ENCODE measurements around the gene DGKG. TPM values are rescaled to one million over a fixed set of nuclear protein-coding genes. Genes with fewer than 3 reads are reported as not detected.

DGKG gene
- total and polyA plus RNA-seq, 2 donors (not counting 1 experiment from before 2014, with no cell fraction given) = 0.67 to 10.9 TPM

DNA sequence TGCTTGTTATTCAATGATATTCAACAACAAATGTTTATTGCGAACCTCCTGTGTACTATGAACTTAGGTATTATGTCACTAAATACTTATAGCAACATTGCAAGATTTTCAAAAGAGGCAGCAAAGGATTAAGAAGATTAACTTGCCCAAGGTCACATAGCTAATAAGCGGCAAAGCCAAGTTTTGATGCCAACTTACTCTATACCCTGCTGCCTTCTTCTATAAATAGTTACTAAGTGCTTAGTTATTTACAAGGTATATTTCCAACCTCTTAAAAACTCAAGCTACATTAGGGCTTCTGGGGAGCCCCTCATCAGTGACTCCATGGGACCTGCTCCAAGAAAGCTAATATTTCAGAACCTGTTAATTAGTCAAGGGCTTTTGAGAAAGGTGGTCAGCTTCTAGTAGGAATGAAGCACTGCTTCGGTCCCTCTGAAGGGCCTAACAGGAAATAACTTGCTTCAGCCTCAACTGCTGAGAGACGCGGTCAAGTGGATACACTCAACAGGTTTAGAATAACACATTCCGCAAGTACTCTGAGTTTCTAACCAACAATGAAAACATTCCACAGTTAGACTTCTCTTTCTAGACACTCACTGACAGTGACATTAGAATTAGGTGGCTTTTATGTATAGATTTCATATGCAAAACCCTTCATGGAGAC lies 125.5 kb downstream of the DGKG start:
- Histone ChIP-seq H3K27me3 (replicated peaks in 1 of 4; ENCODE audit: control extremely low read depth in 1 of 4, control insufficient read depth in 3 of 4, insufficient read depth in 4 of 4, low read length in 3 of 4) (no peaks in the 10 kb centered on the region), H3K4me2 (replicated peaks; ENCODE audit: low read depth, low read length, poor library complexity, severe bottlenecking) (no peak overlapping the region), H3K4me3 (ENCODE audit: control extremely low read depth in 1 of 5, extremely low read depth in 1 of 5, insufficient read depth in 1 of 5, low read depth in 2 of 5, low read length in 4 of 5) (no peak overlapping the region), H3K27ac (ENCODE audit: low read length in 2 of 2) (no peak overlapping the region), H4K20me1 (ENCODE audit: control insufficient read depth, insufficient read depth, low read length, poor library complexity, severe bottlenecking) (no peaks in the 10 kb centered on the region), H3K9me3 (ENCODE audit: control extremely low read depth in 1 of 3, control insufficient read depth in 2 of 3, insufficient read depth in 1 of 3, low read length in 2 of 3) (no peaks in the 10 kb centered on the region), H3K36me3 (replicated peaks in 1 of 2; ENCODE audit: control extremely low read depth in 1 of 2, control insufficient read depth in 1 of 2, extremely low read depth in 1 of 2, insufficient read depth in 2 of 2, low read length in 1 of 2) (no peaks in the 10 kb centered on the region), H3K4me1 (ENCODE audit: control insufficient read depth in 2 of 2, insufficient read depth in 2 of 2, low read length in 2 of 2) (peaks cover 9 to 11% of the 10 kb centered on the region in 2 donors), H3K79me2 (ENCODE audit: control insufficient read depth, insufficient read depth, low read length) (no peaks in the 10 kb centered on the region), H2AFZ (ENCODE audit: insufficient read depth, low read depth, low read length, poor library complexity, severe bottlenecking) (no peak overlapping the region), H3K9ac (ENCODE audit: low read length) (no peak overlapping the region)
- POLR2A ChIA-PET = no interaction called here
- Mint-ChIP-seq H3K27me3 (no peaks in the 10 kb centered on the region), H3K4me3 (no peak overlapping the region), H3K4me1 (peaks cover 12% of the 10 kb centered on the region), H3K27ac (no peak overlapping the region), H3K9me3 (ENCODE audit: insufficient read depth) (no peaks in the 10 kb centered on the region)
- CTCF ChIA-PET = interaction anchor here (1.3 to 1.9 kb wide), 3 partner anchors 9 to 303 kb away, joined by 3 to 6 read pairs (median 3); no protein-coding TSS in a partner anchor
- ATAC-seq (ENCODE audit: low read depth) (no peak), DNase-seq (no peak)
- TF ChIP-seq, protein P1, sequence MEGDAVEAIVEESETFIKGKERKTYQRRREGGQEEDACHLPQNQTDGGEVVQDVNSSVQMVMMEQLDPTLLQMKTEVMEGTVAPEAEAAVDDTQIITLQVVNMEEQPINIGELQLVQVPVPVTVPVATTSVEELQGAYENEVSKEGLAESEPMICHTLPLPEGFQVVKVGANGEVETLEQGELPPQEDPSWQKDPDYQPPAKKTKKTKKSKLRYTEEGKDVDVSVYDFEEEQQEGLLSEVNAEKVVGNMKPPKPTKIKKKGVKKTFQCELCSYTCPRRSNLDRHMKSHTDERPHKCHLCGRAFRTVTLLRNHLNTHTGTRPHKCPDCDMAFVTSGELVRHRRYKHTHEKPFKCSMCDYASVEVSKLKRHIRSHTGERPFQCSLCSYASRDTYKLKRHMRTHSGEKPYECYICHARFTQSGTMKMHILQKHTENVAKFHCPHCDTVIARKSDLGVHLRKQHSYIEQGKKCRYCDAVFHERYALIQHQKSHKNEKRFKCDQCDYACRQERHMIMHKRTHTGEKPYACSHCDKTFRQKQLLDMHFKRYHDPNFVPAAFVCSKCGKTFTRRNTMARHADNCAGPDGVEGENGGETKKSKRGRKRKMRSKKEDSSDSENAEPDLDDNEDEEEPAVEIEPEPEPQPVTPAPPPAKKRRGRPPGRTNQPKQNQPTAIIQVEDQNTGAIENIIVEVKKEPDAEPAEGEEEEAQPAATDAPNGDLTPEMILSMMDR (IDR thresholded peaks at IDR 0.05) = no peak
- no peak for TF ChIP-seq EZH2 (IDR thresholded peaks at IDR 0.05; ENCODE audit: borderline replicate concordance, insufficient read depth, low read depth, low read length, poor library complexity, severe bottlenecking)
- 94% methylated on average over 3 of the region's 6 CpGs for WGBS (ENCODE audit: insufficient coverage)
- intact Hi-C loops (cut with micrococcal nuclease) = no loop called here

DNA sequence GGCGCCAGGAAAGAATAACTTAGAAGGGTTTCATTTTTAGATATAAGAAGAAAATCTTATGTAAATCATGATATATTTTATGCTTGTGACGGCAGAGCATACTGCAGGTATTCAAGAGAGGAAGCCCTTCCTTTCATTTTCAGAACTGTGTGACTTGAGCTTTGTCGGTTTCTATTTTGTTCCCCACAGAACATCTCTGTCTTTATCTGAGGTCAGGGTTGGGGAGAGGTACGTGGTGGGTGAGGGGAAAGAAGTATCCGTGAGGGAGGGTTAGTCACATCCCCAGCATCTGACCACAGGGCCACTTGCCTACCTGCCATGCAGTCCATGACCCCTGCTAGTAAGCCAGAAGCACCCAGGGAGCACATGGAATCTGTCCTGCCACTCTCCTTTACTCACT lies 126.5 kb downstream of the DGKG start:
- Histone ChIP-seq H3K36me3 (replicated peaks in 1 of 2; ENCODE audit: control extremely low read depth in 1 of 2, control insufficient read depth in 1 of 2, extremely low read depth in 1 of 2, insufficient read depth in 2 of 2, low read length in 1 of 2) (no peaks in the 10 kb centered on the region), H3K79me2 (ENCODE audit: control insufficient read depth, insufficient read depth, low read length) (no peaks in the 10 kb centered on the region), H3K4me1 (ENCODE audit: control insufficient read depth in 2 of 2, insufficient read depth in 2 of 2, low read length in 2 of 2) (peaks cover 9 to 11% of the 10 kb centered on the region in 2 donors), H3K27ac (ENCODE audit: low read length in 2 of 2) (peak overlapping the region in 1 of 2 donors; percentile 17), H3K9me3 (ENCODE audit: control extremely low read depth in 1 of 3, control insufficient read depth in 2 of 3, insufficient read depth in 1 of 3, low read length in 2 of 3) (no peaks in the 10 kb centered on the region), H3K4me2 (replicated peaks; ENCODE audit: low read depth, low read length, poor library complexity, severe bottlenecking) (peak overlapping the region; percentile 61), H3K27me3 (replicated peaks in 1 of 4; ENCODE audit: control extremely low read depth in 1 of 4, control insufficient read depth in 3 of 4, insufficient read depth in 4 of 4, low read length in 3 of 4) (no peaks in the 10 kb centered on the region), H4K20me1 (ENCODE audit: control insufficient read depth, insufficient read depth, low read length, poor library complexity, severe bottlenecking) (no peaks in the 10 kb centered on the region), H2AFZ (ENCODE audit: insufficient read depth, low read depth, low read length, poor library complexity, severe bottlenecking) (peak overlapping the region; percentile 70), H3K4me3 (ENCODE audit: control extremely low read depth in 1 of 5, extremely low read depth in 1 of 5, insufficient read depth in 1 of 5, low read depth in 2 of 5, low read length in 4 of 5) (peak overlapping the region in 2 of 5 experiments; percentile 5 to 19), H3K9ac (ENCODE audit: low read length) (peak overlapping the region; percentile 31)
- DNase-seq = peak; percentile 34
- Mint-ChIP-seq H3K4me3 (peak overlapping the region; percentile 57), H3K27me3 (no peaks in the 10 kb centered on the region), H3K27ac (no peak overlapping the region), H3K4me1 (peaks cover 11% of the 10 kb centered on the region), H3K9me3 (ENCODE audit: insufficient read depth) (no peaks in the 10 kb centered on the region)
- WGBS (ENCODE audit: insufficient coverage) = 20% methylated on average over 1 of the region's 5 CpGs
- ChIA-PET POLR2A (interaction anchor here (0.6 kb wide), 1 partner anchor 128 kb away, joined by 4 read pairs; no protein-coding TSS in a partner anchor), CTCF (interaction anchor here (1.3 to 1.9 kb wide), 3 partner anchors 10 to 304 kb away, joined by 3 to 6 read pairs (median 3); no protein-coding TSS in a partner anchor)
- peak; percentile 24 for ATAC-seq (ENCODE audit: low read depth)
- intact Hi-C loops (cut with micrococcal nuclease) = no loop called here
- TF ChIP-seq EZH2 (IDR thresholded peaks at IDR 0.05; ENCODE audit: borderline replicate concordance, insufficient read depth, low read depth, low read length, poor library complexity, severe bottlenecking) = no peak
- TF ChIP-seq, protein P1 (IDR thresholded peaks at IDR 0.05) = no peak

Data from B cell (primary cell).